C4-2B (cell line): ENCODE data around the gene SFTPD.

ENCODE experiments used
- CTCF ChIP-seq: fragments of 450-650 bp; conservative IDR thresholded peaks from 2 replicates; pipeline ENCODE4 v1.5.1; 2017; ENCODE audit warnings: mild to moderate bottlenecking
- ZFX ChIP-seq: fragments of 450-650 bp; IDR thresholded peaks from 2 replicates; pipeline ENCODE4 v1.6.1; 2017

- TF ChIP-seq CTCF (no peak), ZFX (no peak)
Observed at GRCh38 chr10:79942261-79943185, 6.4 kb downstream of the SFTPD start.
